HEK293T (cell line): ENCODE data around the gene PAQR9.

Experiments used
- CTCF ChIA-PET: fragments of 350-600 bp; formaldehyde crosslinking; extraction: SDS; loops from one replicate; lab custom pipeline; 2021; ENCODE audit warnings: antibody characterized with exemption, inconsistent platforms; lab: Yijun Ruan, JAX
- POLR2A ChIA-PET: fragments of 350-600 bp; formaldehyde crosslinking; extraction: SDS; loops from one replicate; lab custom pipeline; 2020; ENCODE audit warnings: antibody characterized with exemption, inconsistent platforms; lab: Yijun Ruan, JAX
- DNase-seq: peaks from one replicate; pipeline ENCODE4 v3.0.0; 2012; ENCODE audit warnings: mixed read lengths; ENCODE audit errors: extremely low spot score
- ARNT ChIP-seq: fragments of 450-650 bp; IDR thresholded peaks from 2 replicates; pipeline ENCODE4 v1.6.1; 2017; ENCODE audit warnings: mild to moderate bottlenecking
- BHLHE40 ChIP-seq: fragments of 450-650 bp; IDR thresholded peaks from 2 replicates; pipeline ENCODE4 v1.6.1; 2016; ENCODE audit warnings: mild to moderate bottlenecking, moderate library complexity, borderline replicate concordance
- CTBP1 ChIP-seq: fragments of 450-650 bp; IDR thresholded peaks from 2 replicates; pipeline ENCODE4 v1.6.1; 2016; ENCODE audit warnings: borderline replicate concordance
- ELF4 ChIP-seq: fragments of 450-650 bp; IDR thresholded peaks from 2 replicates; pipeline ENCODE4 v1.6.1; 2017; ENCODE audit warnings: antibody characterized with exemption
- FOXA1 ChIP-seq: fragments of 450-650 bp; IDR thresholded peaks from 2 replicates; pipeline ENCODE4 v1.6.1; 2016; ENCODE audit warnings: mild to moderate bottlenecking
- FOXK2 ChIP-seq: fragments of 450-650 bp; IDR thresholded peaks from 2 replicates; pipeline ENCODE4 v1.6.1; 2016; ENCODE audit warnings: mild to moderate bottlenecking
- FOXM1 ChIP-seq: fragments of 450-650 bp; IDR thresholded peaks from 2 replicates; pipeline ENCODE4 v1.6.1; 2017; ENCODE audit warnings: mild to moderate bottlenecking, borderline replicate concordance
- HDGF ChIP-seq: fragments of 450-650 bp; IDR thresholded peaks from 2 replicates; pipeline ENCODE4 v1.6.1; 2017; ENCODE audit warnings: antibody characterized with exemption, borderline replicate concordance
- L3MBTL2 ChIP-seq: fragments of 450-650 bp; conservative IDR thresholded peaks from 2 replicates; pipeline ENCODE4 v1.6.1; 2016; ENCODE audit warnings: mild to moderate bottlenecking
- LEF1 ChIP-seq: fragments of 450-650 bp; IDR thresholded peaks from 2 replicates; pipeline ENCODE4 v1.6.1; 2017; ENCODE audit warnings: mild to moderate bottlenecking, borderline replicate concordance
- NFRKB ChIP-seq: fragments of 450-650 bp; IDR thresholded peaks from 2 replicates; pipeline ENCODE4 v1.6.1; 2016; ENCODE audit warnings: mild to moderate bottlenecking, moderate library complexity
- PKNOX1 ChIP-seq: fragments of 450-650 bp; IDR thresholded peaks from 2 replicates; pipeline ENCODE4 v1.6.1; 2016
- SP1 ChIP-seq: fragments of 450-650 bp; IDR thresholded peaks from 2 replicates; pipeline ENCODE4 v1.6.1; 2017
- SUZ12 ChIP-seq: fragments of 450-650 bp; IDR thresholded peaks from 2 replicates; pipeline ENCODE4 v1.6.1; 2016; ENCODE audit warnings: mild to moderate bottlenecking
- TARDBP ChIP-seq: fragments of 450-650 bp; IDR thresholded peaks from 2 replicates; pipeline ENCODE4 v1.6.1; 2016
- ZNF384 ChIP-seq: fragments of 450-650 bp; IDR thresholded peaks from 2 replicates; pipeline ENCODE4 v1.6.1; 2016

PAQR9 gene

GRCh38 chr3:142968319-142969025, 5.0 kb upstream of the PAQR9 start:
- TF ChIP-seq HDGF (no peak), LEF1 (no peak), BHLHE40 (no peak), L3MBTL2 (no peak), SUZ12 (no peak), NFRKB (no peak), ARNT (no peak), FOXK2 (no peak), PKNOX1 (no peak), FOXM1 (no peak)
- DNase-seq = no peak
- ChIA-PET POLR2A (no interaction called here), CTCF (no interaction called here)

DNA sequence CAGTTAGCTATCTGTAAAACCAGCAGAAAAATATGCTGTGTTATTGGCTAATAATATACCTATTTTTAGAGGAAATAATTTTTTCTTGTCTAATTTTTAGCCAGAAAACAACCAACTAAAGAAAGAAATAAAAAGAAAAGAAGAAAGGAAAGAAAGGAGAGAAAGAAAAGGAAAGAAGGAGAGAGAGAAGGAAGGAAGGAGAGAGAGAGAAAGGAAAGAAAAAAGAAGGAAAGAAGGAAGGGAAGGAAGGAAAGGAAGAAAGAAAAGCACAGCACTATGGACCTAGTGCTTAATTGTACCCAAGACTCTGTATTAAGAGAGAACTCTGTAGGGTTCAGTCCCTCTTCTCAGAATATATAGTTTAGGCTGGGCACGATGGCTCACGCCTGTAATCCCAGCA, 3.3 kb upstream of the PAQR9 start:
- no peak for TF ChIP-seq FOXK2
- TF ChIP-seq SP1 = no peak
- TF ChIP-seq SUZ12 = no peak
- no peak for TF ChIP-seq ARNT
- TF ChIP-seq PKNOX1 = no peak
- no peak for TF ChIP-seq TARDBP
- TF ChIP-seq CTBP1 = no peak
- TF ChIP-seq ELF4 = no peak
- no peak for TF ChIP-seq NFRKB
- no peak for TF ChIP-seq BHLHE40
- TF ChIP-seq FOXM1 = no peak
- no peak for TF ChIP-seq LEF1
- no peak for TF ChIP-seq FOXA1
- TF ChIP-seq HDGF = no peak
- TF ChIP-seq ZNF384 = no peak
- no peak for TF ChIP-seq L3MBTL2
- POLR2A ChIA-PET = no interaction called here
- no peak for DNase-seq
- CTCF ChIA-PET = no interaction called here

DNA sequence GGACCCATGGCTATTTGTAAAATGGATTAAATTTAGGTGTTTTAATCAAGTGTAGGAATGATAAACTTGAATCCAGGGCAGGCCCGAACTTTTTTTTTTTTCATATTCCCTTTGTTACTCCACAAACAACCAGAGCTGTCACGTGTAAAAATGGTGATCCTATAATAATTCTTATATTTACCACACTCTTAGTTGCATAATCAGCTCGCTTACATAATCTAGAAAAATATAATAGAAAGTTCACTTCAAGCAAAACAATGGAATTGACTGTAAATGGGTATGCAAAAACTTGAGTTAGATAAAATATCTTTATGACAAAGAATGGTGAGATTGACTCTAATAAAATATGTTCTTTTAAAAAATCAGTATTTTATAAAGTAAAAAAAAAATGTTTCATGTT, 2.1 kb upstream of the PAQR9 start:
- CTCF ChIA-PET = interaction anchor here (1.0 to 1.7 kb wide), 2 partner anchors 9 to 137 kb away, joined by 3 to 4 read pairs; no protein-coding TSS in a partner anchor
- POLR2A ChIA-PET = no interaction called here
- TF ChIP-seq HDGF (no peak), ELF4 (no peak), ARNT (no peak), NFRKB (no peak), SUZ12 (no peak), L3MBTL2 (no peak), FOXA1 (no peak), CTBP1 (no peak)
- DNase-seq = no peak

DNA sequence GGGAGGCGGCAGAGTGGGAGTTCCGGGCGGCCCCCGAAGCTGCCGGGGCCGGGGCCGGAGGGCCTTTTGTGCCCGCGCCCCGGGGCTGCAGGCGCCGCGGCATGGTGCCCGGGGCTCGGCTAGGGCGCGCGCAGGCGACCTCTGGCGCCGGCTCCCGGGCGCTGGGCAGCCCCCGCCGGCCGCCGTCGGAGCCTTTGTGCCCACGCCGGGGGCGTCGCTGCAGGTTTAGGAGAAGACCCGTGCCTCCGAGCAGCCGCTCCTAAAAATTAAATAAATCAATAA, 299 bp downstream of the PAQR9 start:
- DNase-seq = peak; percentile 52
- ChIA-PET POLR2A (no interaction called here), CTCF (no interaction called here)
- no peak for TF ChIP-seq PKNOX1
- no peak for TF ChIP-seq FOXM1
- TF ChIP-seq ZNF384 = no peak
- no peak for TF ChIP-seq CTBP1
- TF ChIP-seq SUZ12 = no peak
- TF ChIP-seq SP1 = no peak
- no peak for TF ChIP-seq HDGF
- TF ChIP-seq TARDBP = no peak
- no peak for TF ChIP-seq NFRKB
- no peak for TF ChIP-seq ARNT
- TF ChIP-seq ELF4 = no peak
- TF ChIP-seq BHLHE40 = no peak
- TF ChIP-seq FOXK2 = no peak
- TF ChIP-seq L3MBTL2 = no peak

DNA sequence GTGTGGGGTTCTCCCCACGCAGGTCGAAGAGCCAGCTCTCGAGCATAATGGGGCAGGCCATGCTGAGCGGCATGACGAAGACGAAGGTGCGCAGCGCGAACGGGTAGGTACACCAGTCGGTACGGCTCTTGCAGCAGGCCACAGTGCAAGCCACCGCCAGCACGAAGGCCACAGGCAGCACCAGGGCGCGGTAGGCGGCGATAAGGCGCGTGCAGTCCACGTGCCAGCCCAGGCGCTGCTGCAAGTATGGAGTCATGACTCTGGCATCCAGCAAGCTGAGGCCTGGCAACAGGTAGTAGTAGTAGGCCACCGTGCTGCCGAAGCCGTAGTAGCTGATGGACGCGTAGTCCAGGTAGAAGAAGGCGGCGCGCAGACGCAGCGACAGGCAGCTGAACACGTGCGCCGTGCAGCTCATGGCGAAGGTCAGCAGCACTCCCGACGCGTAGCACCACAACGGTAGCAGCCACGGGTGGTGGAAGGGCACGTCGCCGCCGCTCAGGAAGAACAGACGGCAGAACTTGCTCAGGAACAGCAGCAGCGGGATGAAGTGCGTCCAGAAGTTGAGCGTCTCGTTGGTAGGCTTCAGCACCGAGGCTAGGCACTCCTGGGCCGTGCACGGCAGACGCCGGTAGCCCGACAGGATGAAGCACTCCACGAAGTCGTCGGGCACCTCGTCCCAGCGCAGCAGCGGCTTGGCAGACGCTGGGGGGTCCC, 797 bp downstream of the PAQR9 start:
- ChIA-PET CTCF (no interaction called here), POLR2A (interaction anchor here (0.7 kb wide), 1 partner anchor 38 kb away, joined by 3 read pairs; the partner anchor contains the start of gene U2SURP)
- no peak for TF ChIP-seq NFRKB
- no peak for TF ChIP-seq ZNF384
- 0 out of 2 replicates have a peak, but pooled peaks have one; percentile 77 for TF ChIP-seq HDGF
- no peak for TF ChIP-seq FOXK2
- peak; percentile 32 for DNase-seq

GRCh38 chr3:142962175-142962519, 1.3 kb downstream of the PAQR9 start:
- DNase-seq = no peak
- CTCF ChIA-PET = no interaction called here
- no peak for TF ChIP-seq SP1
- TF ChIP-seq HDGF = no peak
- no peak for TF ChIP-seq L3MBTL2
- TF ChIP-seq FOXM1 = no peak
- POLR2A ChIA-PET = interaction anchor here (0.7 kb wide), 1 partner anchor 39 kb away, joined by 3 read pairs; the partner anchor contains the start of gene U2SURP
